ENCODE data around the gene PLXNA4.
"Not testable (repeated sequence)": the region's sequence is repeated elsewhere in the genome, so short reads cannot be mapped to it uniquely, and the experiment has no call there.

The PLXNA4 gene

GRCh38 chr7:132181371-132181770 lies 394.9 kb downstream of the PLXNA4 start:
- no peak overlapping the region for H3K4me3 ChIP-seq (ENCODE audit: low read depth, low read length)
- no peak for DNase-seq (ENCODE audit: low read depth)
- no peak for TF ChIP-seq CTCF (IDR thresholded peaks at IDR 0.05; ENCODE audit: low read depth, low read length, missing control alignments)

GRCh38 chr7:132180481-132180880 lies 395.8 kb downstream of the PLXNA4 start:
- H3K4me3 ChIP-seq (ENCODE audit: low read depth, low read length), result no peak overlapping the region
- TF ChIP-seq CTCF (IDR thresholded peaks at IDR 0.05; ENCODE audit: low read depth, low read length, missing control alignments), result no peak
- no peak for DNase-seq (ENCODE audit: low read depth)

- no peak overlapping the region for H3K4me3 ChIP-seq (ENCODE audit: low read depth, low read length)
- no peak for TF ChIP-seq CTCF (IDR thresholded peaks at IDR 0.05; ENCODE audit: low read depth, low read length, missing control alignments)
- no peak for DNase-seq (ENCODE audit: low read depth)
Observed at GRCh38 chr7:132179681-132180080, 396.6 kb downstream of the PLXNA4 start.

- no peak for DNase-seq (ENCODE audit: low read depth)
- TF ChIP-seq CTCF (IDR thresholded peaks at IDR 0.05; ENCODE audit: low read depth, low read length, missing control alignments), result no peak
- no peak overlapping the region for H3K4me3 ChIP-seq (ENCODE audit: low read depth, low read length)
Observed at GRCh38 chr7:132179080-132179430, 397.2 kb downstream of the PLXNA4 start.

- not testable (repeated sequence) for DNase-seq (ENCODE audit: low read depth); H3K4me3 ChIP-seq (ENCODE audit: low read depth, low read length)
Observed at GRCh38 chr7:132178402-132179079, 397.7 kb downstream of the PLXNA4 start.

- no peak for DNase-seq (ENCODE audit: low read depth)
- no peak overlapping the region for H3K4me3 ChIP-seq (ENCODE audit: low read depth, low read length)
- no peak for TF ChIP-seq CTCF (IDR thresholded peaks at IDR 0.05; ENCODE audit: low read depth, low read length, missing control alignments)
Observed at GRCh38 chr7:132177708-132178401, 398.4 kb downstream of the PLXNA4 start.

GRCh38 chr7:132176719-132177118 lies 399.6 kb downstream of the PLXNA4 start:
- no peak for TF ChIP-seq CTCF (IDR thresholded peaks at IDR 0.05; ENCODE audit: low read depth, low read length, missing control alignments)
- DNase-seq (ENCODE audit: low read depth), result no peak
- H3K4me3 ChIP-seq (ENCODE audit: low read depth, low read length), result no peak overlapping the region
